ENCODE measurements around the gene ANKRD16. TPM values are rescaled to one million over a fixed set of nuclear protein-coding genes. Genes with fewer than 3 reads are reported as not detected.

ANKRD16 gene
- total RNA-seq, 4 donors from 2014 or later = 6.6 to 10.8 (median 9.7) TPM

GRCh38 chr10:5932345-5932744, 42.7 kb upstream of the ANKRD16 start:
- TF ChIP-seq POLR2AphosphoS5 (IDR thresholded peaks at IDR 0.05) (no peak), POLR2A (IDR thresholded peaks at IDR 0.05) (no peak), CTCF (IDR thresholded peaks at IDR 0.05) (no peak), EP300 (IDR thresholded peaks at IDR 0.05) (no peak)
- WGBS = 96% methylated on average over 5 of the region's 5 CpGs
- no peak for DNase-seq (ENCODE audit: low spot score in 2 of 2)
- Histone ChIP-seq H3K36me3 (peaks cover 80% of the 10 kb centered on the region), H3K4me1 (no peaks in the 10 kb centered on the region), H3K4me3 (no peak overlapping the region), H3K9me3 (no peaks in the 10 kb centered on the region), H3K27me3 (no peaks in the 10 kb centered on the region), H3K27ac (no peak overlapping the region)

- peaks cover 81% of the 10 kb centered on the region for H3K36me3 ChIP-seq
- H3K27me3 ChIP-seq = no peaks in the 10 kb centered on the region
- no peak overlapping the region for H3K4me3 ChIP-seq
- H3K27ac ChIP-seq = no peak overlapping the region
- no peaks in the 10 kb centered on the region for H3K4me1 ChIP-seq
- TF ChIP-seq EP300 (IDR thresholded peaks at IDR 0.05) = no peak
- TF ChIP-seq POLR2AphosphoS5 (IDR thresholded peaks at IDR 0.05) = no peak
- TF ChIP-seq CTCF (IDR thresholded peaks at IDR 0.05) = no peak
- TF ChIP-seq POLR2A (IDR thresholded peaks at IDR 0.05) = no peak
- WGBS = 79% methylated on average over 11 of the region's 11 CpGs
- no peak for DNase-seq (ENCODE audit: low spot score in 2 of 2)
- no peaks in the 10 kb centered on the region for H3K9me3 ChIP-seq
Observed at GRCh38 chr10:5930272-5930671, 40.6 kb upstream of the ANKRD16 start.

GRCh38 chr10:5929442-5929841, 39.7 kb upstream of the ANKRD16 start:
- TF ChIP-seq POLR2A (IDR thresholded peaks at IDR 0.05) (no peak), POLR2AphosphoS5 (IDR thresholded peaks at IDR 0.05) (no peak), CTCF (IDR thresholded peaks at IDR 0.05) (no peak), EP300 (IDR thresholded peaks at IDR 0.05) (no peak)
- H3K27ac ChIP-seq = no peak overlapping the region

GRCh38 chr10:5927306-5927705, 37.6 kb upstream of the ANKRD16 start:
- Histone ChIP-seq H3K4me3 (no peak overlapping the region), H3K27ac (no peak overlapping the region), H3K27me3 (no peaks in the 10 kb centered on the region), H3K9me3 (no peaks in the 10 kb centered on the region), H3K4me1 (no peaks in the 10 kb centered on the region), H3K36me3 (peaks cover 91% of the 10 kb centered on the region)
- 78% methylated on average over 8 of the region's 8 CpGs for WGBS
- no peak for TF ChIP-seq POLR2AphosphoS5 (IDR thresholded peaks at IDR 0.05)
- no peak for TF ChIP-seq CTCF (IDR thresholded peaks at IDR 0.05)
- no peak for DNase-seq (ENCODE audit: low spot score in 2 of 2)

More at GRCh38 chr10:5929442-5929841, 39.7 kb upstream of the ANKRD16 start:
- Histone ChIP-seq H3K27me3 (no peaks in the 10 kb centered on the region), H3K36me3 (peaks cover 83% of the 10 kb centered on the region), H3K9me3 (no peaks in the 10 kb centered on the region), H3K4me3 (no peak overlapping the region), H3K4me1 (no peaks in the 10 kb centered on the region)
- WGBS = 85% methylated on average over 8 of the region's 8 CpGs
- no peak for DNase-seq (ENCODE audit: low spot score in 2 of 2)

- H3K9me3 ChIP-seq = no peaks in the 10 kb centered on the region
- 61% methylated on average over 10 of the region's 10 CpGs for WGBS
- TF ChIP-seq CTCF (IDR thresholded peaks at IDR 0.05) (no peak), POLR2AphosphoS5 (IDR thresholded peaks at IDR 0.05) (no peak), EP300 (IDR thresholded peaks at IDR 0.05) (no peak), POLR2A (IDR thresholded peaks at IDR 0.05) (no peak)
- no peak overlapping the region for H3K27ac ChIP-seq
- no peaks in the 10 kb centered on the region for H3K27me3 ChIP-seq
- no peak overlapping the region for H3K4me3 ChIP-seq
- no peaks in the 10 kb centered on the region for H3K4me1 ChIP-seq
- H3K36me3 ChIP-seq = peaks cover 94% of the 10 kb centered on the region
- no peak for DNase-seq (ENCODE audit: low spot score in 2 of 2)
Observed at GRCh38 chr10:5924889-5925288, 35.2 kb upstream of the ANKRD16 start.
